B cell (primary cell): ENCODE data around the gene RGS7BP. TPM values are rescaled to one million over a fixed set of nuclear protein-coding genes. Genes with fewer than 3 reads are reported as not detected.

ENCODE experiments used
- ATAC-seq: fragments of 200-7000 bp; cut with Tn5 transposase; one replicate; pipeline ENCODE4 v1.10.0; 2021; ENCODE audit warnings: low read depth, mild to moderate bottlenecking, moderate number of reproducible peaks, moderate library complexity
- CTCF ChIA-PET: fragments of 350-600 bp; sonication (Branson Sonifier 250); formaldehyde crosslinking; loops from one replicate; lab custom pipeline; 2021; ENCODE audit warnings: antibody characterized with exemption, inconsistent platforms; lab: Charles Lee
- POLR2A ChIA-PET: fragments of 350-600 bp; sonication (Branson Sonifier 250); formaldehyde crosslinking; loops from one replicate; lab custom pipeline; 2021; ENCODE audit warnings: antibody characterized with exemption; lab: Charles Lee
- DNase-seq: peaks from one replicate; pipeline ENCODE4 v3.0.0; 2013
- H2AFZ ChIP-seq: 2 replicates; pipeline ENCODE4 v1.6.1; 2012; ENCODE audit warnings: mild to moderate bottlenecking, low read depth, low read length; ENCODE audit not compliant: insufficient read depth, poor library complexity, severe bottlenecking
- H3K27ac ChIP-seq, 2 donors: 1 replicate in 1 of 2; 2 replicates in 1 of 2; pipeline ENCODE4 v1.5.1; 2012 to 2013; ENCODE audit warnings: low read length in 2 of 2, mild to moderate bottlenecking in 2 of 2, moderate library complexity in 1 of 2
- H3K27me3 ChIP-seq, 4 experiments: fragments of 200-600 bp in 1 of 4; sonication (generic) in 1 of 4; replicated peaks in 1 of 4; 1 replicate in 2 of 4; 2 replicates in 2 of 4; pipeline versions ENCODE4 v1.6.1 to v1.7.0; 2013 to 2016; ENCODE audit warnings: low read length in 3 of 4, mild to moderate bottlenecking in 2 of 4, mixed read lengths in 1 of 4, moderate library complexity in 1 of 4; ENCODE audit not compliant: insufficient read depth in 4 of 4, control insufficient read depth in 3 of 4; ENCODE audit errors: control extremely low read depth in 1 of 4
- H3K36me3 ChIP-seq, 2 experiments: replicated peaks in 1 of 2; 1 replicate in 1 of 2; 2 replicates in 1 of 2; pipeline versions ENCODE4 v1.6.1 to v1.7.1; 2013; ENCODE audit warnings: low read length in 1 of 2; ENCODE audit not compliant: insufficient read depth in 2 of 2, control insufficient read depth in 1 of 2; ENCODE audit errors: control extremely low read depth in 1 of 2, extremely low read depth in 1 of 2
- H3K4me1 ChIP-seq, 2 donors: fragments of 200-600 bp in 1 of 2; sonication (generic) in 1 of 2; 1 replicate in 1 of 2; 2 replicates in 1 of 2; pipeline versions ENCODE4 v1.5.1 to v1.6.1; 2013 to 2017; ENCODE audit warnings: low read length in 2 of 2; ENCODE audit not compliant: control insufficient read depth in 2 of 2, insufficient read depth in 2 of 2
- H3K4me2 ChIP-seq: replicated peaks from 2 replicates; pipeline ENCODE3; 2012; ENCODE audit warnings: mild to moderate bottlenecking, low read depth, low read length; ENCODE audit not compliant: poor library complexity, severe bottlenecking
- H3K4me3 ChIP-seq, 5 experiments: fragments of 200-600 bp in 1 of 5; sonication (generic) in 1 of 5; 1 replicate in 3 of 5; 2 replicates in 2 of 5; pipeline versions ENCODE4 v1.5.1 to v1.7.0; 2011 to 2016; ENCODE audit warnings: low read length in 4 of 5, mild to moderate bottlenecking in 4 of 5, low read depth in 2 of 5, control low read depth in 1 of 5, moderate library complexity in 1 of 5; ENCODE audit not compliant: insufficient read depth in 1 of 5; ENCODE audit errors: control extremely low read depth in 1 of 5, extremely low read depth in 1 of 5
- H3K79me2 ChIP-seq: fragments of 200-600 bp; sonication (generic); one replicate; pipeline ENCODE4 v1.6.0; 2016; ENCODE audit warnings: low read length; ENCODE audit not compliant: control insufficient read depth, insufficient read depth
- H3K9ac ChIP-seq: fragments of 200-600 bp; sonication (generic); 2 replicates; pipeline ENCODE4 v1.6.1; 2017; ENCODE audit warnings: mild to moderate bottlenecking, low read length, moderate library complexity
- H3K9me3 ChIP-seq, 3 donors: one replicate each; pipeline versions ENCODE4 v1.6.1 to v1.7.1; 2013; ENCODE audit warnings: low read length in 2 of 3; ENCODE audit not compliant: control insufficient read depth in 2 of 3, insufficient read depth in 1 of 3; ENCODE audit errors: control extremely low read depth in 1 of 3
- H4K20me1 ChIP-seq: 2 replicates; pipeline ENCODE4 v1.6.0; 2012; ENCODE audit warnings: mild to moderate bottlenecking, low read length; ENCODE audit not compliant: insufficient read depth, control insufficient read depth, poor library complexity, severe bottlenecking
- H3K27ac Mint-ChIP-seq: one replicate; pipeline ENCODE4 v1.8.0; 2021; ENCODE audit warnings: mixed read lengths
- H3K27me3 Mint-ChIP-seq: one replicate; pipeline ENCODE4 v1.8.0; 2021; ENCODE audit warnings: mixed read lengths
- H3K4me1 Mint-ChIP-seq: one replicate; pipeline ENCODE4 v1.8.0; 2021; ENCODE audit warnings: mixed read lengths
- H3K4me3 Mint-ChIP-seq: one replicate; pipeline ENCODE4 v1.8.0; 2021; ENCODE audit warnings: mixed read lengths
- H3K9me3 Mint-ChIP-seq: one replicate; pipeline ENCODE4 v1.8.0; 2022; ENCODE audit warnings: mixed read lengths; ENCODE audit not compliant: insufficient read depth
- CTCF ChIP-seq: fragments of 200-600 bp; IDR thresholded peaks from one replicate; pipeline ENCODE4 v1.8.0; 2022; ENCODE audit warnings: antibody characterized with exemption, mild to moderate bottlenecking
- EZH2 ChIP-seq: IDR thresholded peaks from 2 replicates; pipeline ENCODE4 v1.6.1; 2012; ENCODE audit warnings: borderline replicate concordance, low read depth, mild to moderate bottlenecking, moderate library complexity, low read length; ENCODE audit not compliant: insufficient read depth, poor library complexity, severe bottlenecking
- WGBS: methylation state at CpG from one replicate; pipeline ENCODE4 v1.1.5; 2013; ENCODE audit warnings: missing lambda C conversion rate; ENCODE audit not compliant: insufficient coverage; 5-methylcytosine and 5-hydroxymethylcytosine counted together
- intact Hi-C: fragments of 100-400 bp; cut with micrococcal nuclease; formaldehyde crosslinking; loops from one replicate; pipeline ENCODE4 v1.10.0; 2022
- polyA plus RNA-seq: library from polyadenylated mRNA; depleted of rRNA; stranded (reverse); fragments of >200 nt; gene quantifications from 2 replicates; pipeline ENCODE4 v1.2.3, GENCODE V29; 2012
- total RNA-seq, 2 donors: library from RNA; stranded (reverse); fragments of 120-200 nt in 1 of 2; gene quantifications; 1 replicate in 1 of 2; 2 replicates in 1 of 2; pipeline versions ENCODE4 v1.2.3 to v1.2.4, GENCODE V29; 2013 to 2022

The RGS7BP gene
- total and polyA plus RNA-seq, 2 donors (not counting 1 experiment from before 2014, with no cell fraction given), result not detected

GRCh38 chr5:64619609-64620008, 113.8 kb downstream of the RGS7BP start:
- H3K27me3 Mint-ChIP-seq, result peaks cover 22% of the 10 kb centered on the region
- intact Hi-C loops, result no loop called here
- Histone ChIP-seq H3K79me2 (no peaks in the 10 kb centered on the region), H3K9me3 (no peaks in the 10 kb centered on the region), H3K4me3 (no peak overlapping the region), H3K9ac (no peak overlapping the region), H3K27me3 (no peaks in the 10 kb centered on the region), H3K4me1 (no peaks in the 10 kb centered on the region), H2AFZ (no peak overlapping the region), H3K4me2 (no peak overlapping the region), H3K27ac (no peak overlapping the region), H4K20me1 (no peaks in the 10 kb centered on the region), H3K36me3 (no peaks in the 10 kb centered on the region)
- ChIA-PET CTCF (interaction anchor here (0.8 kb wide), 1 partner anchor 13 kb away, joined by 3 read pairs; no protein-coding TSS in a partner anchor), POLR2A (no interaction called here)
- TF ChIP-seq CTCF, result no peak
- no peak for TF ChIP-seq EZH2
- no peaks in the 10 kb centered on the region for H3K4me1 Mint-ChIP-seq
- no peak for ATAC-seq
- no peak overlapping the region for H3K4me3 Mint-ChIP-seq
- DNase-seq, result no peak
- 90% methylated on average over 2 of the region's 3 CpGs for WGBS
- no peaks in the 10 kb centered on the region for H3K9me3 Mint-ChIP-seq
- no peak overlapping the region for H3K27ac Mint-ChIP-seq

GRCh38 chr5:64622991-64623390, 117.2 kb downstream of the RGS7BP start:
- Histone ChIP-seq H3K27ac (no peak overlapping the region), H3K9me3 (no peaks in the 10 kb centered on the region), H3K4me3 (no peak overlapping the region), H3K79me2 (no peaks in the 10 kb centered on the region), H3K27me3 (peaks cover 0 to 4% (median 0%) of the 10 kb centered on the region in 4 experiments), H3K4me1 (no peaks in the 10 kb centered on the region), H4K20me1 (no peaks in the 10 kb centered on the region), H2AFZ (no peak overlapping the region), H3K9ac (no peak overlapping the region), H3K4me2 (no peak overlapping the region), H3K36me3 (no peaks in the 10 kb centered on the region)
- Mint-ChIP-seq H3K4me1 (no peaks in the 10 kb centered on the region), H3K9me3 (no peaks in the 10 kb centered on the region), H3K27me3 (peaks cover 16% of the 10 kb centered on the region), H3K4me3 (no peak overlapping the region), H3K27ac (no peak overlapping the region)
- DNase-seq (no peak), ATAC-seq (no peak)
- no CpG with 5 or more reads among the region's 2 CpGs for WGBS
- POLR2A ChIA-PET, result no interaction called here
- intact Hi-C loops, result no loop called here
- TF ChIP-seq EZH2 (no peak), CTCF (no peak)
- CTCF ChIA-PET, result interaction anchor here (0.6 kb wide), 1 partner anchor 23 kb away, joined by 3 read pairs; no protein-coding TSS in a partner anchor
